GM12872 (cell line): Measurements from ENCODE around the gene CBARP.

Experiments
- TF ChIP-seq, protein P1 (sequence below): IDR thresholded peaks from 3 replicates; pipeline ENCODE4 v1.5.1; 2011; ENCODE audit warnings: low read depth, mild to moderate bottlenecking, low read length, moderate library complexity; ENCODE audit not compliant: insufficient read depth

Gene CBARP

GRCh38 chr19:1181606-1182005, 56.2 kb downstream of the CBARP start:
- TF ChIP-seq, protein P1, sequence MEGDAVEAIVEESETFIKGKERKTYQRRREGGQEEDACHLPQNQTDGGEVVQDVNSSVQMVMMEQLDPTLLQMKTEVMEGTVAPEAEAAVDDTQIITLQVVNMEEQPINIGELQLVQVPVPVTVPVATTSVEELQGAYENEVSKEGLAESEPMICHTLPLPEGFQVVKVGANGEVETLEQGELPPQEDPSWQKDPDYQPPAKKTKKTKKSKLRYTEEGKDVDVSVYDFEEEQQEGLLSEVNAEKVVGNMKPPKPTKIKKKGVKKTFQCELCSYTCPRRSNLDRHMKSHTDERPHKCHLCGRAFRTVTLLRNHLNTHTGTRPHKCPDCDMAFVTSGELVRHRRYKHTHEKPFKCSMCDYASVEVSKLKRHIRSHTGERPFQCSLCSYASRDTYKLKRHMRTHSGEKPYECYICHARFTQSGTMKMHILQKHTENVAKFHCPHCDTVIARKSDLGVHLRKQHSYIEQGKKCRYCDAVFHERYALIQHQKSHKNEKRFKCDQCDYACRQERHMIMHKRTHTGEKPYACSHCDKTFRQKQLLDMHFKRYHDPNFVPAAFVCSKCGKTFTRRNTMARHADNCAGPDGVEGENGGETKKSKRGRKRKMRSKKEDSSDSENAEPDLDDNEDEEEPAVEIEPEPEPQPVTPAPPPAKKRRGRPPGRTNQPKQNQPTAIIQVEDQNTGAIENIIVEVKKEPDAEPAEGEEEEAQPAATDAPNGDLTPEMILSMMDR: no peak
